Right lobe of liver (tissue), 6 donors: ENCODE measurements around the gene PLCXD3. TPM values are rescaled to one million over a fixed set of nuclear protein-coding genes. Genes with fewer than 3 reads are reported as not detected.
A peak's percentile ranks its signal among the peaks of the same experiment; 100 is the strongest.

Source experiments
- ATAC-seq, 4 donors: fragments of 200-7000 bp; cut with Tn5 transposase; one replicate each; pipeline ENCODE4 v1.9.1; 2020; ENCODE audit warnings: mild to moderate bottlenecking in 4 of 4, moderate library complexity in 4 of 4
- DNase-seq, 3 donors: peaks; one replicate each; pipeline ENCODE4 v3.0.0-alpha.2; 2020
- H3K27ac ChIP-seq, 3 donors: fragments of 200-600 bp; one replicate each; pipeline ENCODE4 v1.8.0; 2022
- H3K27me3 ChIP-seq, 2 donors: fragments of 200-600 bp; one replicate each; pipeline ENCODE4 v1.8.0; 2022
- H3K36me3 ChIP-seq, 4 donors: fragments of 200-600 bp; sonication (generic) in 1 of 4; one replicate each; pipeline versions ENCODE4 v1.5.1 to v1.8.0; 2017 to 2022; ENCODE audit warnings: control low read depth in 1 of 4
- H3K4me1 ChIP-seq, 4 donors: fragments of 200-600 bp; sonication (generic) in 1 of 4; one replicate each; pipeline versions ENCODE4 v1.5.1 to v1.8.0; 2017 to 2022; ENCODE audit warnings: control low read depth in 1 of 4
- H3K4me3 ChIP-seq, 3 donors: fragments of 200-600 bp; one replicate each; pipeline ENCODE4 v1.8.0; 2022
- H3K9me3 ChIP-seq, 4 donors: fragments of 200-600 bp; sonication (generic) in 1 of 4; one replicate each; pipeline versions ENCODE4 v1.5.1 to v1.8.0; 2017 to 2022; ENCODE audit warnings: control low read depth in 1 of 4
- CTCF ChIP-seq, 4 donors: fragments of 200-600 bp in 3 of 4; fragments of 450-650 bp in 1 of 4; IDR thresholded peaks; one replicate each; pipeline versions ENCODE4 v1.5.1 to v1.8.0; 2016 to 2022; ENCODE audit warnings: antibody characterized with exemption in 4 of 4, mild to moderate bottlenecking in 2 of 4
- POLR2A ChIP-seq: fragments of 450-650 bp; IDR thresholded peaks from one replicate; pipeline ENCODE4 v1.6.1; 2017; ENCODE audit warnings: antibody characterized with exemption, mild to moderate bottlenecking
- WGBS: methylation state at CpG from one replicate; pipeline ENCODE4 v1.1.6; 2018; ENCODE audit warnings: low coverage, low lambda C conversion rate; ENCODE audit not compliant: insufficient coverage; ENCODE audit errors: missing lambda C conversion rate; 5-methylcytosine and 5-hydroxymethylcytosine counted together
- intact Hi-C, 2 donors: fragments of 100-400 bp; cut with DNase I; formaldehyde crosslinking; loops; one replicate each; pipeline versions ENCODE4 v1.11.2 to v1.14.1; 2022
- total RNA-seq, 6 experiments: library from RNA; depleted of rRNA in 2 of 6; stranded (reverse); fragments of >200 nt in 2 of 6; fragmentation: NEBNext Ultra II Directional in 3 of 6; extraction: Animal tissue kit (Norgen Biotek cat#: 25700) in 3 of 6; gene quantifications; one replicate each; pipeline versions ENCODE4 v1.1.0 to v1.2.4, GENCODE V29; 2016 to 2023
- donor health status: DM: no; HTN: yes; CAD: no.
- donor health status: DM: no; HTN: no; CAD: no.
- donor health status: DM: no; HTN: no; CAD: no.
- donor health status: DM: no; HTN: yes; CAD: no.
- donor health status: DM: no; HTN: yes; CAD: no.

PLCXD3 gene
- total RNA-seq, 6 experiments from 2014 or later, result 0.27 to 3.5 (median 1.1) TPM

- H3K4me1 ChIP-seq, result no peaks in the 10 kb centered on the region
- intact Hi-C loops, result no loop called here
- ATAC-seq, result peak in 1 of 4 donors; percentile 55
- no peaks in the 10 kb centered on the region for H3K9me3 ChIP-seq
- no peak for DNase-seq
- 74% methylated on average over 2 of the region's 2 CpGs for WGBS
- H3K4me3 ChIP-seq, result no peak overlapping the region
- no peaks in the 10 kb centered on the region for H3K36me3 ChIP-seq
- no peak overlapping the region for H3K27ac ChIP-seq
- no peak for TF ChIP-seq CTCF (IDR thresholded peaks at IDR 0.05)
- TF ChIP-seq POLR2A, result no peak
- H3K27me3 ChIP-seq, result no peaks in the 10 kb centered on the region
Measured at GRCh38 chr5:41263335-41263734, 247.1 kb downstream of the PLCXD3 start.
